ENCODE data around the gene MYOG.

The MYOG gene

GRCh38 chr1:203117611-203118575, 32.1 kb upstream of the MYOG start:
- DNase-seq (ENCODE audit: low read depth): peak; percentile 82
- peak; percentile 66; the same call in 1 of the 2 replicates for TF ChIP-seq MAX (IDR thresholded peaks at IDR 0.05; ENCODE audit: low read depth, low read length)
- peak; percentile 33; the same call in 1 of the 2 replicates for TF ChIP-seq MYC (IDR thresholded peaks at IDR 0.05; ENCODE audit: low read depth, low read length)
- TF ChIP-seq CTCF (IDR thresholded peaks at IDR 0.05; ENCODE audit: low read depth, low read length): peak; percentile 73
- TF ChIP-seq POLR2A (IDR thresholded peaks at IDR 0.05; ENCODE audit: extremely low read depth, insufficient read length): no peak

GRCh38 chr1:203116091-203116820, 30.4 kb upstream of the MYOG start:
- TF ChIP-seq MYC (IDR thresholded peaks at IDR 0.05; ENCODE audit: low read depth, low read length): no peak
- TF ChIP-seq POLR2A (IDR thresholded peaks at IDR 0.05; ENCODE audit: extremely low read depth, insufficient read length): no peak
- TF ChIP-seq MAX (IDR thresholded peaks at IDR 0.05; ENCODE audit: low read depth, low read length): no peak
- no peak for TF ChIP-seq CTCF (IDR thresholded peaks at IDR 0.05; ENCODE audit: low read depth, low read length)
- no peak for DNase-seq (ENCODE audit: low read depth)

More at GRCh38 chr1:203117611-203118575, 32.1 kb upstream of the MYOG start:
- H3K4me3 ChIP-seq (ENCODE audit: low read depth, low read length): no peak overlapping the region

GRCh38 chr1:203114202-203114601, 28.4 kb upstream of the MYOG start:
- H3K4me3 ChIP-seq (ENCODE audit: low read depth, low read length): no peak overlapping the region
- DNase-seq (ENCODE audit: low read depth): no peak

More at GRCh38 chr1:203116091-203116820, 30.4 kb upstream of the MYOG start:
- H3K4me3 ChIP-seq (ENCODE audit: low read depth, low read length): no peak overlapping the region

GRCh38 chr1:203113308-203113707, 27.5 kb upstream of the MYOG start:
- DNase-seq (ENCODE audit: low read depth): no peak
- H3K4me3 ChIP-seq (ENCODE audit: low read depth, low read length): no peak overlapping the region
- no peak for TF ChIP-seq POLR2A (IDR thresholded peaks at IDR 0.05; ENCODE audit: extremely low read depth, insufficient read length)
- no peak for TF ChIP-seq MYC (IDR thresholded peaks at IDR 0.05; ENCODE audit: low read depth, low read length)
- TF ChIP-seq CTCF (IDR thresholded peaks at IDR 0.05; ENCODE audit: low read depth, low read length): no peak
- TF ChIP-seq MAX (IDR thresholded peaks at IDR 0.05; ENCODE audit: low read depth, low read length): no peak

More at GRCh38 chr1:203114202-203114601, 28.4 kb upstream of the MYOG start:
- TF ChIP-seq CTCF (IDR thresholded peaks at IDR 0.05; ENCODE audit: low read depth, low read length) (no peak), MAX (IDR thresholded peaks at IDR 0.05; ENCODE audit: low read depth, low read length) (no peak), MYC (IDR thresholded peaks at IDR 0.05; ENCODE audit: low read depth, low read length) (no peak), POLR2A (IDR thresholded peaks at IDR 0.05; ENCODE audit: extremely low read depth, insufficient read length) (no peak)

GRCh38 chr1:203112475-203112874, 26.7 kb upstream of the MYOG start:
- TF ChIP-seq POLR2A (IDR thresholded peaks at IDR 0.05; ENCODE audit: extremely low read depth, insufficient read length): no peak
- TF ChIP-seq MAX (IDR thresholded peaks at IDR 0.05; ENCODE audit: low read depth, low read length): no peak
- no peak for TF ChIP-seq MYC (IDR thresholded peaks at IDR 0.05; ENCODE audit: low read depth, low read length)
- TF ChIP-seq CTCF (IDR thresholded peaks at IDR 0.05; ENCODE audit: low read depth, low read length): no peak
- H3K4me3 ChIP-seq (ENCODE audit: low read depth, low read length): no peak overlapping the region
- DNase-seq (ENCODE audit: low read depth): no peak

Data from NB4 (cell line).